NCI-H510A (cell line): ENCODE measurements around the gene KCNK17.

Source experiments
- DNase-seq: peaks from one replicate; lab custom pipeline; 2025; lab: John Stamatoyannopoulos, UW

KCNK17 gene

DNA sequence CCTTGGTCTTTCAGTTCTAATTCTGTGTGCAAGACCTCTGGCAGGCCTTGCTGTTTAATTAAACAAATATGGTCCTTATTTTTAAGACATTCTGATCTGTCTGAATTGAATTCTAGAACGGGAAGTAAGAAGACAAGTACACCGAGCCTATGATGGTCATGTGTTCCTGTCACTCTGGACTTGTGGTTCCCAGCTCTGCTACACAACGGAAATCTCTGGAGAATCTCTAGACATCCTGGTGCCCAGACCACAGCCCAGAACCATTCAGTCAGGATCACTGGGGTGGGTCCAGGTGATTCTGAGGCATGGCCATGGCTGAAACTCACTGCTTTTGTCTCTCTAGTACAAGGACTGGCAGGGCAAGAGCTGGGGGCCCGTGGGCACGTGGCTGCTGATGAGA is 24.2 kb upstream of the KCNK17 start:
- no peak for DNase-seq

DNA sequence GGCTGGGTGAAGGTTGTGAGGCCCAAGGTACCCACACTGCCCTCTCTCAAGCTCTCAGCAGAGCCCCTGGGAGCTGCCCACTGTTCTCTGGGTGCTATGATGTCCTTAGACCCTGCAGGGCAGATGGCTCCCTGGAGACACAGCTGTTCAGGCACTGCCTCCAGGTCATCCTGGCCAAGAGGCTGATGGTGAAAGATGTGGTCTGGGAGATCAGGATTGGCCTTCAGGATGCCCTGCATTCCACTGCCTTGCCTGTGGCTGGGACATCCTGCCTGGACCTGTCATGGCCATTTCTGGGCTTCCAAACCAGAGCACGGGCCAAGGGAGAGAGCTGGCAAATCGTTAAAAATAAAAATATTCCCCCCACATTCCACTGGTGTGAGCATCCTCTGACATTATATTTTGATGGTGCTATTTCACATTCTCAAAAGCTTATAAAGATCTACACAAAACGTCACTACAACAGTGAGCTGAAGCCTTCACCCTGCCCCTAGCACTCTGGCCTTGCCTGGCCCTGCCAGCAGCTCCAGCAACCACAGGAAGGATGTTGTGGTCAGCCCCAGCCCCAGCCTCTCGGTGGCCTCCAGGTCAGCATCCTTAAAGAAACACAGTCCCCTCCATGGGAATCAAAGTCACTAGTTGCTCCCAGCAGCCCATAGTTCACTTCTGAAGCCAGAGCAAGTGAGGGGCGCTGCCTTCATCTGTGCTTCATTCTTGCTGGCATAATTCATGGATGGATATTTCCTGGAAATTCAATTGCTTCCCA is 21.7 kb upstream of the KCNK17 start:
- DNase-seq: no peak

DNA sequence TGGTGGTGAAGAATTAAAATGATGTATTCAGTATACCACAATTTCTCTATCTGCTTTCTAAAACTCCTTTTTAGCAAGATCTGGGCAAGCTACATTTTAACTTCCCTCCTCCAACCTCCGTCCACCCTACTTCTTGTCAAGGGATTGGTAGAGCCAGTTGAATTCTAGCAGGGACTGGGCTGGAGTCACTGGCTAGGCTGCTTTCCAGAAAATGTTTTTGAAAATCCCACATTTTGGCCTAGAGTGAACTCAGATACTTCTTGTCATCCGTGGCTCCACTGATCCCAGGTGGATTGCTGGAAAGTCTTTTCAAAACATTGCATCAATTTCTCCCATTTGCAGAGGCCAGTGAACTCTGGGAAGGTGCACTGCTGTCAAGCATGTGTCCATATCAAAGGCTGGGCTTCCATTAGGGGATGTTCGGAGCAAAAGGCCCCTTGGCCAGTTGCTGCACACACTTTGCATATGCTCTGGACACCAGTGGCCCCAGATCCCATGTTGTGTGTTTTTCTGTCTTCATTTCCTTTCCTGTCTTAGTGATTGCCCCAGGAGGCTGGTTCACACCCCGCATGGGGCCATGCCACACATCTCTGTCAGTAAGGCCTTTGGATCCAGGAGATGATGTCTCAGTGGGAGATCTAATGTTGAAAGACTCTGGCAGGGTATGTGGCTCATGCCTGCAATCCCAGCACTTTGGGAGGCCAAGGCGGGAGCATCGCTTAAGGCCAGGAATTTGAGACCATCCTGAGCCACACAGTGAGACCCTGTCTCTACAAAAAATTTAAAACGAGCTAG is 19.6 kb upstream of the KCNK17 start:
- DNase-seq: no peak

DNA sequence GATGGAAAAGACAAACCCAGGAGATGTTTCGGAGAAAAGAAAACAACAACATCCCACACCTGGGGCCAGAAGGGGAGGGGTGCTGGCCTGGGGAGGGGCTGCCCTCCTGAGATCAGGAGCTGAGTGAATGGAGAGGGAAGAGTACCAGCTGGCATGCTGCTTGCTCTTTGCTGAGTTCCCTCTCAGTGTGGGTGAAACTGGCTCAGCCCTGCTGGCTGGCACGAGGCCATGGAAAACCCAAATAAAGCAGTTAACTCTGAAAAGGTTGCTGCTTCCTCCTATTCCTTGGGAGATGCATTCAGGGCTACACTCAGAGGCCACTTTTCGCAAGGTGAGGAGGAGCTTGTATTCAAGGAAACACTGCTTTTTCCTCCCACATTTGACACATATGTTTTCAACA is 16.3 kb upstream of the KCNK17 start:
- peak; percentile 55 for DNase-seq

DNA sequence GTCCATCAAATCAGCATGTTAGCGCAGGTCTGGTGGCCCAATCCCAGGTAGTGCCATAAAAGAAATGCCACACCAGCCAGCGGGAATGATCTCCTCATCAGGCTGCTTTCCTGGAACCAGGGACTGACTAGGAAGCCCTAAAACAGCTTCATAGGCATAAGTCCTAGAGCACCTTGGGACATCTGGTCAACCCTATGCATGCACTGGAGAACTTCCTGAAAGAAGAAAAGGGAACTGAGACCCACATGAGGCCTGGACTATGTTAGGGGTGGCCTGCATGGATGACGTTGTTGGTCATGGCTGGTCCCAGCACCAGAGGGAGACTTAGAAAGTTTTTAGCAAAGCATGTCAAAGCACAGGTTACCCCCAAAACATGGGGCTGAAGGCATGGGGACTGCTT is 15.8 kb upstream of the KCNK17 start:
- peak; percentile 50 for DNase-seq

DNA sequence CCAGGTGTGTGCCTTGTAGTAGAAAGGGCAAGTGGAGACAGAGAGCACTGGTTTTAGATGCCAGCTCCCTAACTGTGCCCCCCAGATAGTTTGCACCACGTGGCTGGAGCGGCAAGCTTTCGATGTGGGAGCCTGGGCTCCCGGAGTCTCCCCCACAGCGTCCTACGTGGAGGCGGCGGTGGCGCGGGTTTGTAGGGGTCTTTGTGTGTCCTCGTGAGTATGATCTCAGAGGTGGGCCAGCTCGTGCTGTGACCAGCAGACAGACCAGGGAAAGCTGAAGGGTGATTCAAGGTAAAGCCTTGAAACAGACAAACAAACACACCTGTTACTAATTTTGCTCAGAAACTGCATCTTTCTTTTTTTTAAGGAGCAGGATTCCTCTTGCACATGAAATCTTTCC is 13.8 kb upstream of the KCNK17 start:
- no peak for DNase-seq

DNA sequence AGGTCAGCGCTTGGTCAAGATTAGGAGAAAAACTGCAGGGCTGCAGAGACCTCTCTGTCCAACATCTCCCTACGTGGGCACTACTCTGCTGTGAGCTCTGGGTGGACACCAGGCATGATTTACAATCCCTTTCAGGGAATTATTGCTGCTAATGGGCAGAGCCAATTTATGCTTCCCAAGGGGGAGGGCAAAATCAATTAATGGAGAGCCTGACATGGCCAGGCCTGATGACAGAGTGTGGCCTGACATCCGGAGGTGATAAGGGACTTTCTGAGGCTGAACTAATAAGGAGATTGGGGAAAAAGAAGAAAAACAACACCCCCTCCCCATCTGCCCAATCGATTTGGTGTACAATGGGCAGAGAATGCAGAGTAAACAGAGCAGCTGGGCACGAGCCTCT is 13.3 kb upstream of the KCNK17 start:
- DNase-seq: no peak

DNA sequence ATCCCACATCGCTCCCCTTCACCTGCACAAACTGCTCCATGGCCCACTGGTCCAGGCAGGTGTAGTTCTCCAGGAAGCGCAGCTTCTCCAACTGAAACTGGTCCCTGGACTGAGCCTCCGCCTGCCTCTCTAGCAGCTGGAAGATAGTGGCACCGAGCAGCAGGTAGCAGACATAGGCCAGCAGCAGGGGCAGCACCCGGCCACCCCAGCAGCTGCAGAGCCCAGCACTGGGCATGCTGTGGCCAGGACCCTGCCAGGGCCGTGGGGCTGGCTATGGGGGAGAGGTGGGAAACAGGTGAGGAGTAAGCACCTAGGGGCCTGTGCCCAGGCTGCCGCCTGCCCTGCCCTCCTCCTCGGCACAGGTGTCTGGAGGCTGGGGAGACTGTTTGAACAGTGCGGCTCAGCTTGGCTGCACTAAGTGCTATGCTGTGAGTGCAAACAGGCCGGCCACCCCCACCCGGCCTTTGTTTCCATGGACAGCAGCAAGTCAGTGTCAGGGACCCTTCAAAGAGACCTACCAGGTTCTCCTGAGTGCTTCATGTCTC is 8.2 kb upstream of the KCNK17 start, which contains the start of gene KCNK16:
KCNK16 (minus strand) TSS at position 397 of the 545 bp plus-strand sequence; CDS start at position 235, 162 bp downstream.
- peak; percentile 64 for DNase-seq

DNA sequence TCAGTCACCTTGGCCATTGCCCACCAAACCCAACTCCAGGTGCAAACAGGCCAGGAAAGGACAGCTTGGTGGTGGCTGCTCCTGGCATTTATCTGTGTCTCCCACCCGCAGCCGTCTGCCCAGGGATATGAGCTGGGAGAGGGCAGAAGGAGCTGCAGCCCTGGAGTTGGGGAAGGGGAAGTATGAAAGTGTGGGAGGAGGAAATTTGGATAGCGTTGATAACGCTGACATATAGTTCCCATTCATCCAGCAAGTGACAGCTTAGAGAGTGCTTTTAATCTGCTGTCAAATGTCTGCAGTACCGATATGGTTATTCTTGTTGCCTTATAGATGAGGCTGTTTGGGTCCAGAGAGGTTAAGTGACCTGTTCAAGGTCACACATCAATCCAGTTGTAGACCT is 7.5 kb upstream of the KCNK17 start:
- DNase-seq: no peak

DNA sequence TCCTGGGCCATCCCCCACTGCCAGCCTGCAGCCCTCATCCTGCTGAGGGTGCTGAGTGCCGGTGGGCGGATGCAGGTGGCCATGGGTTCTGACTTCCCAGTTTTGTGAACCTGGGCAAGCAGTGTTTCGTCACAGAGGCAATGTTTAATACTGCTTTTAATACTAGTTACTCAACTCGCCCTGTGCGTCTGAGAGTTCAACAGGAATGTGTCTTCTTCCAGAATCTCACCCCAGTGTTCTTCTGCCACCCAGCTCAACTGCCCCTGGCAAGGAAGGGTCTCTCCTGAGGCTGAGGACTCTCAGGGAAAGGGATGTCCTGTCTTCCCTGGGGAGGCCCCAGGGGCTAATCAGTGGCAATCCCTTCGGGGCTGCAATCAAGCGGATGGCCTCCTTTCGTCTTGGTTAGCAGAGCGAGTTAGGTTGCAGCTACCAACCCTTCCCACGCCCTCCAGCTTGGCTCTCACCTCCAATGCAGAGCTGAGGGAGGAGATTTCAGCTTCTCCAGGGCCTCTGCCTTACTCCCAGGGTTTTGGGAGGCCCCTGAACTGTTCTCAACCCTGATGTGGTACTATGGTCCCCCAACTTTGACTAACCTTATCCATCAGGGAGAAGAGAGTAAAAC is 6.3 kb upstream of the KCNK17 start:
- no peak for DNase-seq

DNA sequence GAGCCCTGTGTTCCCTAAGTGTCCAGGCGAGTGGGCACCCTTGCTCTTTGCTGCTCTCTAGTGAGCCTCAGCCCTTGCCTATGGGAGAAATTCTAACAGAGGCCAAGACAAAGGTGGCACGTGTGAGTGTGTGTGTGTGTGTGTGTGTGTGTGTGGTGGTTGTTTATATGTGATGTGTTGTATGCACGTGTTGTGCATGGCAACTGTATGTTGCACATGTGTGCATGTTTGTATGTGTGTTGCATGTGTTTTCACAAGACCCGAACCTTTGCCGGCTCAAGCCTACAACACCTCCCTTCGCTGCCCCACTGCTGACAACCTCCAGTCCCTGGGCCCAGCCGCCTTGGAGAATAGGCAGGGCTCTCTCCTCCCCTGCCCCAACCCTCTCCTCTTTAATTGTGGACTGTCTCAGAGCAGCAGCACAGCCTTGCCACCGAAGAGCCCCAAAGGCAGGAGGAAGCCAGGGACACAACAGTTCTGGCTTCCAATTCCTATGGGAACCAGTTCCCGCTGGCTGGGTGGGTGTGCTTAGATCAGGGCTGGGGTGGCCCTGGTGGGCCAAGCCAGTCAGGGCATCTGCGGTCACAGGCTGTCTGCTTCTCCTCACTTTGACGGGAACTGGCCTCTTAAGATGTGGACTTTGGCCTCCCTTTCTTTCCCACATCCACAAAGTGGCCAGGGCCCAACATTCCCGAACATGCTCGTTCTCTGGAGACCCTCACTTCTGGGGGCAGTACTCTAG is 5.6 kb upstream of the KCNK17 start:
- no peak for DNase-seq

DNA sequence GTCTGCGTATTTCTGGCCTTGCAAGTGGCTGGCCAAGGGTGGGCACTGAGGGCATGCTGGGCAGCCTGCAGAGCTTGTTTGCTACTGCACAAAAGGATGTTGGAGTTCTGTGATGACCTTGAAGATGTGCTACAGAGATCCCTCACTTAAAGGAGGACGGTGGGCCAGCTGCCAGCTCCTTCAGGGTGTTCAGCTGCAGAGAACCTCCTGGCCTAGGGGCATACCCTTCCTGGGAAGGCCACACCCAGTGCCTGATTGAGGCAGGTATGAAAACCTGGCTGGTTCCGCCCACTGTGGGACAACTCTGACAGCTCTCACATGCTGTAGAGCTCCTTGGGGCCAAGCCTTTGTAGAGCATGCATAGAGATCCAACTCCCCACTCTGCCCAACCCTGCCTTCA is 3.0 kb upstream of the KCNK17 start:
- no peak for DNase-seq

DNA sequence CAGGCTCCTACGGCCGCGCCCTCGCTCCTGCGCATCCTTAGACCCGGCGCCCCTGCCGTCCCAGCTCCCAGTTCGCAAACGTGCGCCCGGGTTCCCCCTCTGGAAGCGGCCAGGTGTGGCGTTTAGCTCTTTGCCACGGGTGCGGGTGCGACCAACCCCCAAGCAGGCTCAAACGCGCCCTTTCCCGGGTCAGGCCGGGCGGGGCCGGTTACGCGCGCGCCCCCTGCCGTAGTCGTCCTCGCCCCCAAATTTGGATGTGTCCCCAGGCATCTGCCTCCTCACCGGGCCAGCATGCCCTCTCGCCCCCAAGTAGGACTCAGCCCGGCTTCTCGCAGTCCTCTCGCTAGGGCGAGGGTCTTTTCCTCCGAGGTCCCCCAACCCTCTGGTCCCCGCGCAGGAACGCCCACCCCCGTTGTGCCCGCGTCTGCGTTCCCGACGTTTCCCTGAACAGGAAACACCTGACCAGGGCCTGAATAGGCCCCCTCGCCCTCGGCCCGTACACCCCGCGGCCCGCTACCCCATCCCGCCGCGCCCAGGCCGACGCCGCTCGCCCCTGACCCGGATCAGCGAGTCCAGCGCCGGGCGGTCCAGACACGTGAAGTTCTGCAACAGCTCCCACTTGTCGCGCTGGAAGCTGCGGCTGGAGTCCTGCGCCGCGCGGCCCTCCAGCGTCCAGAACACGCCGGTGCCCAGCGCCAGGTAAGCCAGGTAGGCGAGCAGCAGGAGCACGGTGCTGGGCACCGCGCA is 520 bp downstream of the KCNK17 start:
- DNase-seq: no peak

DNA sequence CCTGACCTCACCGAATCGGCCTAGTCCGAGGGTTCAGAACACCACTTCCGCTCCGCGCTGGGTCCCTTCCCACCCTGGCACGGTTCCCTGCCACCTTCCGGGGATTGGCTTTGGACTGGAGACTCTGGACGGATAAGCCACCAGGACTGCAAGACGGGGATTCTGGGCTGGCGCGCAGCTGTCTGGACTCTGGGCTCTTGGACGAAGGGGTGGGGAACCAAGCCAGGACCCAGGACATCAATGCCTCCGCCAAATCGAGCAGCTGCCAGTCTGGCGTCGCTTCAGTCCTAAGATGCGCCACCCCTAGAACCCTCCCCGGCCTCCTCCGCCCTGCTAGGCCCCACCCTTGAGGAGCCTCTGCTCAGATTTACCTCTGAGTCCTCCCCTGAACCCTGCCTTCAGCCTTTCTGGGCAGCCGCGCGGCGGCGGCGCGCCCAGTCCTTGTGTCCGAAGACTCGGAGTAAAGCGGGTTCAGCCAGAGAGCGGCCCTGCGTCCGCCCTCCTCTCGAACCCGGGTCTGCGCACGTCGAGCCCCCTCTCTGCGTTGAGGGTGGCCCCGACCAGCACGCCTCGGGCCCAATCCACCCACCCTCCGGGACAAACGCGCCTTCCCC is 1.2 kb downstream of the KCNK17 start:
- DNase-seq: no peak

DNA sequence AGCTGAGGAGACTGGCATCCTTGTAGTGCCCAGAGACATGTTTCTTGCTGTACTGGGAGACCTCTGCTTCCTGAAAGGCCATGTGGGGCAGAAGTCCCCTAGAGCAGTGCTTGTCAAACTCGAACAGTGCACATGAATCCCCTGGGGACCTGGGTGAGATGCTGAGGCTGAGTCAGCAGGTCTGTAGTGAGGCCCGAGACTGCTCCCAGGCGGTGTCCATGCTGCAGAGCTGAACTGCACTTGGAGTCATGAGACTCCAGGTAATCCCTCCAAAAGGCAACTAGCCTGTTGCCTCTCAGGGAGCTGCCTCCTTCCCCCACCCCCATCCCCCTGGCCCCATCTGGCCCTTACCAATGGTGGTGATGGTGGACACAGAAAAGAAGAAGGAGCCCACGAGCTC is 3.7 kb downstream of the KCNK17 start:
- DNase-seq: no peak

DNA sequence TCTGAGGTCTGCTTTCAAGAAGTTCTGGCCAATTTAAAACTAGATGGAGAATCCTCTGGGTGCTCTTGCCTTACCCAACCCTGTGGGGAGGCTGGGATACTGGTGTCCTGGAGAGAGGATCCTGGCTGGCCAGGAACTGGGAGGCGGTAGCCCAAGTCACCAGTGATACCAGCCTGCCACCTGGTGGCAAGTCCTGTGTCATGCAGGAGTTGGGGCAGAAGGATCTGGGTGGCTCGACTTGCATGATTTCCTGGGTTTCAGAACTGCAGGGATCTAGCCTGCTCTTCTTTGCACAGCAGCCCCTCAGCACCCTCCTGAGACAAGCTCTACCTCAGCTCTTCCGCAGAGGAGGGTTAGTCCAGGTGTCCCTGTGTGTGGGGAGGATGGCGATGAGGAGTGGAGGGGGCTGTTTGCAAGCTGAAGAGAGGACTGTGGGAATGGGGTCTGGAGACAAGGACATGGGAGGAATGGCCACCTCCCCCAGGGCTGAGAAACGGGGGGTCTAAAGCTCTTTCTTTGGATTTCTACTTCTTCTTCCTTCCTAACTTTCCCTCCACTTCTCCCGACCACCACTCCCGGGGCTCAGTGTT is 4.2 kb downstream of the KCNK17 start:
- peak; percentile 62 for DNase-seq

DNA sequence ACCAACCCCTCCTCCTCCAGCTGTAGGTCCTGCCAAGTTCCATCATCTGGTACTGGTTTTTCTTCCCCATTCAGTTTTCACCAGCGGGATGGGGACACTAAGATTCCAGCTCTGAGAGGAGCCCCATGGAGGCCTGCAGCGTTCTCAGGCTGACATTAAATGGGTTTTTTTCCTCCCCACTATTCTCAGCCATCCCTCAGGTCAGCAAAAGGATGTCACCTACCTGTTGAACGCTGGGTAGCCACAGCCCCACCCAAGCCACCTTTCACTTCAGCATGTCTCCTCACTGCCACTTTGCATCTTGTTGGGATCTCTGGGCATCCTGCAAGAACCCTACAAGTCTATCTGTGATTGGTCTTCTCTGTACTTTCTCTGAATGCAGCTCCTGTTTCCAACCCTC is 6.8 kb downstream of the KCNK17 start:
- DNase-seq: no peak

DNA sequence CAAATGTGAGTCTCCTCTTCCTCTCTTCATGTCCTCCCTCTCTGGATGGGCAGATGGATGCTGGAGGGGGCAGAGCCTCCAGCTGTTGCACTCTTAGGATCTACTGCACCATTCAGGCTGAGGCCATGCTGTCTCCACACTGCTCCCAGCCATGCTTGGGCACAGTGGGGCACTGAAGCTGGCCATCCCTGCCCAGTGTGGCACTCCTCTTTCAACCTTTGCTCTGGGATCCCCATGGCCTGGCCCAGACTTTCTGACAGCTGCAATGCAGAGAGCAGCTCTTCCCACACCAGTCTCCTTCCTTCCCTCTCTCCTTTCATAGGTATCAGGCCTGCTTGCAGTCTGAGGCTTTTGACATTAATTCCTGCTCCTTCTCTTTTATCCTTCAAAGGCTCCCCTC is 9.3 kb downstream of the KCNK17 start:
- DNase-seq: no peak

DNA sequence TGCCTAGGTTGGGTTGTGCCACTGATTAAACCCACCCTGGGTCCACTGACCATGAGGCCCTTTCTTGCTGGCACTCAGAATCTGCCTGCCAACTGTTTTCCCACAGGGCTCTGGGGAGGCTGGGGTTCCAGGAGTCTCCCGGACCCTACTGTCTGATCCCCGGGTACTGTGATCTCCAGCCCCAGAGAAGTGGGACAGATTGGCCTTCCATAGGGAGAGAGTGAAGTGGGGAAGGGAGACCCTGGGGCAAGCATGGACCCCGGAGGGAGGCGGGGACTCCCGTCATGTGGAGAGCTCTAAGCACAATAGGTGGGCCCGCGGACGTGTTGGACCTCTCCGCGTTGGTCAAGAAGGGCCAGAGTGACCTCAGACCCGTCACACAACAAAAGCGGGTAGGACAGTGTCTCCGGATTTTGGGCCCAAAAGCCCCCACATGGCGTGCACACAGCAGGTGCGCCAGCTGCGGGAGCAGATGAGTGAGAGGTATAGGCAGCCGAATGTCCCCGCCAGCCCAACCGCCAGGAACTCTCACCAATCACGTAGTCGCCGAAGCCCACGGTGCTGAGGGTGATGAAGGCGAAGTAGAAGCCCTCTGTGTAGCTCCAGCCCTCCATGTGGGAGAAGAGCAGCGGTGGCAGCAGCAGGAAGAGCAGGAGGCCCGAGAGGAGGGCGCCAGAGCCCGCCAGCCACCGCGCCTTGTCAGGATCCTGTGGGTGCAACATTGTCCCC is 10.6 kb downstream of the KCNK17 start:
- no peak for DNase-seq
